GM18858 (cell line): ENCODE data around the gene ZDHHC14.
"Not testable (repeated sequence)": the region's sequence is repeated elsewhere in the genome, so short reads cannot be mapped to it uniquely, and the experiment has no call there.

Source experiments
- ATAC-seq: cut with Tn5 transposase; IDR thresholded peaks from one replicate; pipeline ENCODE4 v1.9.1; 2021; ENCODE audit not compliant: unreplicated experiment

Gene ZDHHC14

GRCh38 chr6:157709555-157709954 lies 328.6 kb downstream of the ZDHHC14 start:
- ATAC-seq, result no peak

GRCh38 chr6:157710604-157711003 lies 329.6 kb downstream of the ZDHHC14 start:
- no peak for ATAC-seq

- ATAC-seq, result no peak
Observed at GRCh38 chr6:157711060-157711459, 330.1 kb downstream of the ZDHHC14 start.

- no peak for ATAC-seq
Observed at GRCh38 chr6:157712585-157713295, 331.8 kb downstream of the ZDHHC14 start.

GRCh38 chr6:157713451-157714152 lies 332.6 kb downstream of the ZDHHC14 start:
- no peak for ATAC-seq

GRCh38 chr6:157714153-157714490 lies 333.1 kb downstream of the ZDHHC14 start:
- no peak for ATAC-seq

GRCh38 chr6:157715728-157716164 lies 334.8 kb downstream of the ZDHHC14 start:
- no peak for ATAC-seq

- ATAC-seq, result no peak
Observed at GRCh38 chr6:157716251-157716995, 335.4 kb downstream of the ZDHHC14 start.

- ATAC-seq, result no peak
Observed at GRCh38 chr6:157717340-157717748, 336.4 kb downstream of the ZDHHC14 start.

GRCh38 chr6:157718503-157719187 lies 337.7 kb downstream of the ZDHHC14 start:
- no peak for ATAC-seq

GRCh38 chr6:157720964-157721363 lies 340.0 kb downstream of the ZDHHC14 start:
- ATAC-seq, result not testable (repeated sequence)

GRCh38 chr6:157721426-157721825 lies 340.4 kb downstream of the ZDHHC14 start:
- no peak for ATAC-seq

- ATAC-seq, result no peak
Observed at GRCh38 chr6:157721830-157722229, 340.8 kb downstream of the ZDHHC14 start.

GRCh38 chr6:157723376-157723775 lies 342.4 kb downstream of the ZDHHC14 start:
- ATAC-seq, result no peak

GRCh38 chr6:157724138-157724820 lies 343.3 kb downstream of the ZDHHC14 start:
- ATAC-seq, result no peak

GRCh38 chr6:157724960-157725741 lies 344.2 kb downstream of the ZDHHC14 start:
- no peak for ATAC-seq

- no peak for ATAC-seq
Observed at GRCh38 chr6:157725836-157726235, 344.8 kb downstream of the ZDHHC14 start.

GRCh38 chr6:157726892-157727628 lies 346.1 kb downstream of the ZDHHC14 start:
- ATAC-seq, result no peak
